Bronchial epithelial cell (primary cell): ENCODE data around the gene MGAT5. TPM values are rescaled to one million over a fixed set of nuclear protein-coding genes. Genes with fewer than 3 reads are reported as not detected.

Source experiments
- DNase-seq: peaks from one replicate; pipeline ENCODE4 v3.0.0-alpha.2; 2010; ENCODE audit warnings: low read depth
- FAIRE-seq: peaks from 2 replicates; lab custom pipeline; 2011; peaks lifted over from hg19 to GRCh38; lab: Jason Lieb, UNC
- H3K27me3 ChIP-seq: 2 replicates; pipeline ENCODE4 v1.5.1; 2011; ENCODE audit warnings: low read length; ENCODE audit not compliant: control insufficient read depth, insufficient read depth
- H3K36me3 ChIP-seq: 2 replicates; pipeline ENCODE4 v1.5.1; 2011; ENCODE audit warnings: low read length; ENCODE audit not compliant: control insufficient read depth, insufficient read depth
- H3K4me3 ChIP-seq: 2 replicates; pipeline ENCODE4 v1.5.1; 2011; ENCODE audit warnings: mild to moderate bottlenecking, low read depth, low read length, control low read depth
- CTCF ChIP-seq: IDR thresholded peaks from 2 replicates; pipeline ENCODE4 v1.5.1; 2011; ENCODE audit warnings: mild to moderate bottlenecking, moderate library complexity, low read length, control low read depth, inconsistent platforms; ENCODE audit not compliant: insufficient read depth, severe bottlenecking
- total RNA-seq: library from RNA; depleted of rRNA; stranded (reverse); fragments of >200 nt; gene quantifications from 2 replicates; pipeline ENCODE4 v1.2.1, GENCODE V29; 2014

MGAT5 gene
- total RNA-seq, 1 donor from 2014 or later = 48.7 TPM

- TF ChIP-seq CTCF = no peak
- no peak for FAIRE-seq
- no peaks in the 10 kb centered on the region for H3K27me3 ChIP-seq
These were observed 4.3 kb downstream of the MGAT5 start for GRCh38 chr2:134257965-134258683.

DNA sequence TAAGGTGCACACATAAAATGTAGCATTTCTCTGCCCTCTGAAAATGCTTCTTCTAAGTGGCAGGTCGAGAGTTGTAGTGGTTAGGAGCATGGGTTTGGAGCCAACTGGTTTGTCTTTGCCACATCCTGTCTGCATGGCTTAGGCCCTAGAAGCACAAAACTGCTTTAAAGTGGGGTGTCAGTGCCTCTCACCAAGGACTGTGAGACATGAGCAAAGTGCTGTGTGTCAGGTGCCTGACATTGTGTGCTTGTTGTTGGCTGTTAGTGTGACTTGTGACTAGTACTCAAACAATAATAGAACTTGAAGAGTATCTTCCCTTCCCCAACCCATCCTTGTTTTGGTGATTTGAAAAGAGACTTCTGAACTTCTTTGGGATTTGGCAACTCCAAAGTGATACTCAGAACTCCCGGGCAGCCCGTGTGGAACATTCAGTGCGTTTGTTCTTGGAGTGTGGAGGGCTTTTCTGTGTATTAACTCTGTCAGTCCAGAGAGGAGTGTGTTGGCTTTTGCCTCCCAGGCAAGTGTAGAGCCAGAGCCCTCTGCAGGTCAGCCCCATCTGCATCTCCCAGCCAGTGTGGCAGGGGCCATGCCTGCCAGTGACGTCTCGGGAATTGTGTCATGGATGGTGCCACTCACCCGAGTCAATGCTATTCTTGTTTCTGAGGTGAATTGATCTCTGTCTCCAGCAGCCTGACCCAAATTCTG, 5.0 kb downstream of the MGAT5 start:
- DNase-seq (no peak), FAIRE-seq (no peak)
- H3K36me3 ChIP-seq = no peaks in the 10 kb centered on the region
- H3K4me3 ChIP-seq = no peak overlapping the region
- no peak for TF ChIP-seq CTCF
- H3K27me3 ChIP-seq = no peaks in the 10 kb centered on the region

More at GRCh38 chr2:134257965-134258683, 4.3 kb downstream of the MGAT5 start:
- Histone ChIP-seq H3K36me3 (no peaks in the 10 kb centered on the region), H3K4me3 (no peak overlapping the region)
- DNase-seq = no peak

- no peaks in the 10 kb centered on the region for H3K36me3 ChIP-seq
- H3K4me3 ChIP-seq = no peak overlapping the region
- no peak for TF ChIP-seq CTCF
- H3K27me3 ChIP-seq = no peaks in the 10 kb centered on the region
- no peak for DNase-seq
- no peak for FAIRE-seq
These were observed 5.7 kb downstream of the MGAT5 start for GRCh38 chr2:134259571-134259970.

- FAIRE-seq = no peak
- DNase-seq = no peak
- no peak overlapping the region for H3K4me3 ChIP-seq
- H3K36me3 ChIP-seq = no peaks in the 10 kb centered on the region
- H3K27me3 ChIP-seq = no peaks in the 10 kb centered on the region
- no peak for TF ChIP-seq CTCF
These were observed 6.1 kb downstream of the MGAT5 start for GRCh38 chr2:134259994-134260393.

- H3K27me3 ChIP-seq = no peaks in the 10 kb centered on the region
These were observed 6.8 kb downstream of the MGAT5 start for GRCh38 chr2:134260713-134261112.

More at GRCh38 chr2:134260713-134261112, 6.8 kb downstream of the MGAT5 start:
- no peaks in the 10 kb centered on the region for H3K36me3 ChIP-seq
- DNase-seq (no peak), FAIRE-seq (no peak)
- H3K4me3 ChIP-seq = no peak overlapping the region
- TF ChIP-seq CTCF = no peak
